ENCODE results near the gene SPCS1. TPM values are rescaled to one million over a fixed set of nuclear protein-coding genes. Genes with fewer than 3 reads are reported as not detected.

Gene SPCS1
- total and polyA plus RNA-seq, 9 of the 15 experiments (the other 6 are each of a cell fraction or from before 2014, with no cell fraction given) = 73.9 to 567 (median 127) TPM

- no peak for TF ChIP-seq ZNF407 (IDR thresholded peaks at IDR 0.05; ENCODE audit: low read depth)
- peak; percentile 18; the same call in 1 of the 2 replicates for TF ChIP-seq CBX1 (IDR thresholded peaks at IDR 0.05; ENCODE audit: low read depth)
- TF ChIP-seq KLF6 (CRISPR knock-in tag; IDR thresholded peaks at IDR 0.05; ENCODE audit: borderline replicate concordance) = no peak
- 0 out of 2 replicates have a peak, but pooled peaks have one; percentile 19 for TF ChIP-seq XRCC5 (IDR thresholded peaks at IDR 0.05; ENCODE audit: low read depth, low read length)
- no peak for TF ChIP-seq PTBP1 (IDR thresholded peaks at IDR 0.05; ENCODE audit: low read depth, low read length)
- no peak for TF ChIP-seq NELFE (IDR thresholded peaks at IDR 0.05; ENCODE audit: insufficient read depth, insufficient read length)
- peak; percentile 41; the same call in 1 of the 2 replicates for TF ChIP-seq ZNF511 (CRISPR knock-in tag; IDR thresholded peaks at IDR 0.05)
- TF ChIP-seq GATAD2B (IDR thresholded peaks at IDR 0.05; ENCODE audit: borderline replicate concordance) = peak; percentile 44; the same call in 1 of the 2 replicates
- TF ChIP-seq JUNB (CRISPR knock-in tag; conservative IDR thresholded peaks at IDR 0.05) = no peak
- TF ChIP-seq SRF (CRISPR knock-in tag; IDR thresholded peaks at IDR 0.05) = no peak
- no peak for TF ChIP-seq SMAD2 (IDR thresholded peaks at IDR 0.05; ENCODE audit: low read depth, low read length)
- TF ChIP-seq FOXA1 (IDR thresholded peaks at IDR 0.05; ENCODE audit: borderline replicate concordance) = no peak
- TF ChIP-seq, protein P1, sequence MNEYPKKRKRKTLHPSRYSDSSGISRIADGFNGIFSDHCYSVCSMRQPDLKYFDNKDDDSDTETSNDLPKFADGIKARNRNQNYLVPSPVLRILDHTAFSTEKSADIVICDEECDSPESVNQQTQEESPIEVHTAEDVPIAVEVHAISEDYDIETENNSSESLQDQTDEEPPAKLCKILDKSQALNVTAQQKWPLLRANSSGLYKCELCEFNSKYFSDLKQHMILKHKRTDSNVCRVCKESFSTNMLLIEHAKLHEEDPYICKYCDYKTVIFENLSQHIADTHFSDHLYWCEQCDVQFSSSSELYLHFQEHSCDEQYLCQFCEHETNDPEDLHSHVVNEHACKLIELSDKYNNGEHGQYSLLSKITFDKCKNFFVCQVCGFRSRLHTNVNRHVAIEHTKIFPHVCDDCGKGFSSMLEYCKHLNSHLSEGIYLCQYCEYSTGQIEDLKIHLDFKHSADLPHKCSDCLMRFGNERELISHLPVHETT (CRISPR knock-in tag; conservative IDR thresholded peaks at IDR 0.05 in 1 of 2, IDR thresholded peaks at IDR 0.05 in 1 of 2) = peak in 1 of 2 experiments; percentile 78; a peak in 1 of 4 replicates
Measured at GRCh38 chr3:52705688-52706686, at the start of gene SPCS1, which contains the start of gene GLT8D1 (continued).

All from K562 (cell line).